VCaP (cell line): Measurements from ENCODE around the gene FREM2.

ENCODE experiments used
- H3K27ac ChIP-seq: fragments of 450-650 bp; 2 replicates; pipeline ENCODE4 v1.5.1; 2017
- TF ChIP-seq, protein P1 (sequence below): fragments of 450-650 bp; conservative IDR thresholded peaks from 2 replicates; pipeline ENCODE4 v1.5.1; 2017; ENCODE audit warnings: mild to moderate bottlenecking, moderate library complexity

Gene FREM2

DNA sequence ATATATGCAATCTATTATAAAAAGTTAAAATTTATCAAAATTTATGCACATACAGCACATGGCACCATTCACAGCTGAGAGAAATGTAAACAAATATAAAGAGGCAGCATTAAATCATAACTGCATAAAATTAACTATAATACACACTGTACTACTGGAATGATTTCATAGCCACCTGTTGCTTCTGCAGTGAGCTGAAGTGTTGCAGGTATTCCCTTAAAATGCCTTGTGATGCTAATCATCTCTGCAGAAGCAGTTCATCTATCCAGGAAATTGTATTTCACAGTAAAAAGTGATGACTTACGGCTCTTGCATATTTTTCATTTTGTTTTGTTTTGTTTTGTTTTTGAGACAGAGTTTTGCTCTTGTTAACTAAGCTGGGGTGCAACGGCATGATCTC, 221.7 kb downstream of the FREM2 start:
- no peak overlapping the region for H3K27ac ChIP-seq
- TF ChIP-seq, protein P1, sequence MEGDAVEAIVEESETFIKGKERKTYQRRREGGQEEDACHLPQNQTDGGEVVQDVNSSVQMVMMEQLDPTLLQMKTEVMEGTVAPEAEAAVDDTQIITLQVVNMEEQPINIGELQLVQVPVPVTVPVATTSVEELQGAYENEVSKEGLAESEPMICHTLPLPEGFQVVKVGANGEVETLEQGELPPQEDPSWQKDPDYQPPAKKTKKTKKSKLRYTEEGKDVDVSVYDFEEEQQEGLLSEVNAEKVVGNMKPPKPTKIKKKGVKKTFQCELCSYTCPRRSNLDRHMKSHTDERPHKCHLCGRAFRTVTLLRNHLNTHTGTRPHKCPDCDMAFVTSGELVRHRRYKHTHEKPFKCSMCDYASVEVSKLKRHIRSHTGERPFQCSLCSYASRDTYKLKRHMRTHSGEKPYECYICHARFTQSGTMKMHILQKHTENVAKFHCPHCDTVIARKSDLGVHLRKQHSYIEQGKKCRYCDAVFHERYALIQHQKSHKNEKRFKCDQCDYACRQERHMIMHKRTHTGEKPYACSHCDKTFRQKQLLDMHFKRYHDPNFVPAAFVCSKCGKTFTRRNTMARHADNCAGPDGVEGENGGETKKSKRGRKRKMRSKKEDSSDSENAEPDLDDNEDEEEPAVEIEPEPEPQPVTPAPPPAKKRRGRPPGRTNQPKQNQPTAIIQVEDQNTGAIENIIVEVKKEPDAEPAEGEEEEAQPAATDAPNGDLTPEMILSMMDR, result no peak

DNA sequence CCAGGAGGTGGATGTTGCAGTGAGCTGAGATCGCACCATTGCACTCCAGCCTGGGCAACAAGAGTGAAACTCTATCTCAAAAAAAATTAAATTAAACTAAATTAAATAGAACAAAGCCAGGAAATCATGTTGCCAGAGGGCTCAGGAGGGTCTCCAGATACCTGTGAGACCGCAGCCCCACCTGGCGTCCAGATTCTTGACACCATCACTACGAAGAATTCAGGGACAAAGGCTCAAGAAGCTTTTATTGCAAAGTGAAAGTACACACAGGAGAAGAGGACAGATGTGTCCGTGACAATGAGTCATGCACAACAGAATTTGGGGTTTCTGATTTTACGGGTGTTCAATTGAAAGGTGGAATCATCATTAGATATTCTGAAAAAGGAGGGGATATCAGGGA, 227.2 kb downstream of the FREM2 start:
- TF ChIP-seq, protein P1, result no peak
- H3K27ac ChIP-seq, result no peak overlapping the region

DNA sequence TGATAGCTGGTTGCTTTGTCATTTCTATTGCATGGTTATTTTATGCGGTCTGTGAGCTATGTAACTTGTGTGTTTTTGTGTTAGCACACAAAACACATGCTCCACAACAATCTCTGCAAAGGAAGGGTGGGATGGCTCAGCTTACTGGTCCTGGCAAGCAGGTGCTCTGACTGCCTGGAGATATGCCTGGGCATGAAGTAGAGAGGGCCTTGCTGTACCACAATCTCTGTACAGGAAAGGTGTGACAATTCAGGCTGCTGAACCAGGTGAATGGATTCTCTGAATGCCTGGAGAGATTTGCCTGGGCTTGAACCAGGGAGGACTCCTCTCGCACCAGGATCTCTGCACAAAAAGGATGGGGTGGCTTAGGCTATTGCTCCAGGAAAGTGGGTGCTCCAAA, 234.2 kb downstream of the FREM2 start:
- TF ChIP-seq, protein P1, result no peak
- H3K27ac ChIP-seq, result no peak overlapping the region

DNA sequence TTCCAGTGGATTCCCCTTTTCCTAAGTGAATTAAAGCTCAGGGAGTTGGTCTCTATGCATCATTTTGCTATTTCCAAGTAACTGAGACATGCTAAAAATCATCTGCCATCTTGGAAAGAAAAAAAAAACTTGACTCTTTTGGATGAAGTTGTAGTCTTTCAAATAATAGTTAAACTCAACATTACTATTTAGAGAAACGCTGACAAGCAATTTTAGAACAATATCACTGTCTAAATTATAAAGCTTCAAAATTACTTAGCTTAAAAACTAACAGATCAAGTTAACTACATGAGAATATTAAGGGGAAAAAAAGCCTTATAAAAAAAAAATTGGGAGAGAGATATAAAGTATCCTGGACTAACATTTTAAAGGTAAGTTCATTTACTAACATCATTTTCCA, 235.3 kb downstream of the FREM2 start:
- no peak overlapping the region for H3K27ac ChIP-seq
- TF ChIP-seq, protein P1, result no peak

DNA sequence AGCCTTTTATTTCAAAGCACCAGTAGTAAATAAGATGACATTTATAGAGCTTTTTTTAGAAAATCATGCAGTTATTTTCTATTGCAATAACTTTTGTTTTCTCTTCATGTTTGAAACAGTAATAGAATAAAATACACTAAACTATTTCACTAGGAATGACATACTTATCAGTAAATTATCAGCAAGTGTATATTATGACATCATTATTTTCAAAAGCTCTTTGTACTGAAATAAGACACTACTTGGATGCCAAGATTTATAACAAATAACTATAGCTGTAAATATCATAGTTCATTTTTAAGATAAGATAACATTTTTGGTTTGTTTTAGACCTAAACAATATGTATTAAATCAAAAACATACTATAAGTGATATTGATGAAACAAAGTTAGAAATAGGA, 246.9 kb downstream of the FREM2 start:
- no peak overlapping the region for H3K27ac ChIP-seq
- TF ChIP-seq, protein P1, result no peak
